Endothelial cell of umbilical vein (primary cell): Measurements from ENCODE around the gene TSPAN17. TPM values are rescaled to one million over a fixed set of nuclear protein-coding genes. Genes with fewer than 3 reads are reported as not detected.

Experiments
- BruUV-seq: library from RNA; stranded (reverse); fragments of 400-500 nt; replicated peaks from 2 replicates; lab custom pipeline; 2021; lab: Mats Ljungman, UMichigan
- CTCF ChIA-PET: fragments of 300-600, 350-600 bp; sonication (Branson Sonifier 250); formaldehyde crosslinking; loops from one replicate; lab custom pipeline; 2021; ENCODE audit warnings: antibody characterized with exemption, inconsistent platforms; lab: Charles Lee
- POLR2A ChIA-PET: fragments of 300-600, 350-600 bp; sonication (Branson Sonifier 250); formaldehyde crosslinking; loops from one replicate; lab custom pipeline; 2021; ENCODE audit warnings: antibody characterized with exemption, inconsistent platforms; lab: Charles Lee
- DNase-seq: peaks from one replicate; pipeline ENCODE4 v3.0.0-alpha.2; 2011; ENCODE audit warnings: low read depth, low spot score
- FAIRE-seq: peaks from 2 replicates; lab custom pipeline; 2011; peaks lifted over from hg19 to GRCh38; lab: Jason Lieb, UNC
- H2AFZ ChIP-seq: 2 replicates; pipeline ENCODE4 v1.6.0; 2012; ENCODE audit warnings: low read depth, low read length, control low read depth, inconsistent platforms
- H3K27ac ChIP-seq: 2 replicates; pipeline ENCODE4 v1.5.1; 2011; ENCODE audit warnings: low read depth, mild to moderate bottlenecking, control low read depth, low read length, moderate library complexity; ENCODE audit not compliant: insufficient read depth
- H3K27me3 ChIP-seq, 2 experiments: 2 replicates each; pipeline versions ENCODE4 v1.6.0 to v1.6.1; 2011; ENCODE audit warnings: low read length in 2 of 2, mixed read lengths in 1 of 2; ENCODE audit not compliant: control insufficient read depth in 2 of 2, insufficient read depth in 2 of 2
- H3K36me3 ChIP-seq, 2 experiments: 2 replicates in 1 of 2; 3 replicates in 1 of 2; pipeline ENCODE4 v1.5.1; 2011; ENCODE audit warnings: low read length in 2 of 2, mild to moderate bottlenecking in 1 of 2, moderate library complexity in 1 of 2; ENCODE audit not compliant: control insufficient read depth in 2 of 2, insufficient read depth in 2 of 2; ENCODE audit errors: extremely low read depth in 1 of 2
- H3K4me1 ChIP-seq: 3 replicates; pipeline ENCODE4 v1.5.1; 2011; ENCODE audit warnings: mild to moderate bottlenecking, low read length; ENCODE audit not compliant: control insufficient read depth, insufficient read depth; ENCODE audit errors: extremely low read depth
- H3K4me2 ChIP-seq: 2 replicates; pipeline ENCODE4 v1.6.1; 2011; ENCODE audit warnings: low read length, control low read depth, mixed read lengths; ENCODE audit not compliant: insufficient read depth
- H3K4me3 ChIP-seq, 3 experiments: fragments of 200-600 bp in 1 of 3; sonication (generic), shearing (Covaris generic) in 1 of 3; replicated peaks in 1 of 3; 2 replicates each; pipeline ENCODE4 v1.5.1; 2011 to 2016; ENCODE audit warnings: control low read depth in 3 of 3, low read length in 3 of 3, mild to moderate bottlenecking in 2 of 3, inconsistent platforms in 1 of 3, low read depth in 1 of 3, moderate library complexity in 1 of 3; ENCODE audit not compliant: insufficient read depth in 1 of 3
- H3K79me2 ChIP-seq: 2 replicates; pipeline ENCODE4 v1.6.0; 2012; ENCODE audit warnings: low read length, inconsistent platforms; ENCODE audit not compliant: control insufficient read depth, insufficient read depth
- H3K9ac ChIP-seq: replicated peaks from 2 replicates; pipeline ENCODE3; 2011; ENCODE audit warnings: low read length, control low read depth; ENCODE audit not compliant: insufficient read depth; ENCODE audit errors: extremely low read depth
- H3K9me1 ChIP-seq: replicated peaks from 3 replicates; pipeline ENCODE4 v1.6.0; 2011; ENCODE audit warnings: mild to moderate bottlenecking, low read length; ENCODE audit not compliant: control insufficient read depth, insufficient read depth; ENCODE audit errors: extremely low read depth
- H3K9me3 ChIP-seq: replicated peaks from 2 replicates; pipeline ENCODE4 v1.5.1; 2012; ENCODE audit warnings: low read length, inconsistent platforms; ENCODE audit not compliant: control insufficient read depth, insufficient read depth
- H4K20me1 ChIP-seq: replicated peaks from 2 replicates; pipeline ENCODE3; 2011; ENCODE audit warnings: mild to moderate bottlenecking, low read length; ENCODE audit not compliant: control insufficient read depth, insufficient read depth; ENCODE audit errors: extremely low read depth
- CTCF ChIP-seq, 2 donors: IDR thresholded peaks; 1 replicate in 1 of 2; 2 replicates in 1 of 2; pipeline ENCODE4 v1.5.1; 2011; ENCODE audit warnings: low read length in 2 of 2, mild to moderate bottlenecking in 2 of 2, moderate library complexity in 2 of 2, control low read depth in 1 of 2, inconsistent platforms in 1 of 2, low read depth in 1 of 2; ENCODE audit not compliant: insufficient read depth in 1 of 2; ENCODE audit errors: extremely low read depth in 1 of 2
- EZH2 ChIP-seq: IDR thresholded peaks from 2 replicates; pipeline ENCODE4 v1.6.1; 2012; ENCODE audit warnings: borderline replicate concordance, low read depth, mild to moderate bottlenecking, moderate library complexity, low read length, inconsistent platforms; ENCODE audit not compliant: severe bottlenecking
- FOS ChIP-seq: IDR thresholded peaks from 2 replicates; pipeline ENCODE4 v1.6.1; 2011; ENCODE audit warnings: mild to moderate bottlenecking, low read length, moderate library complexity, borderline replicate concordance; ENCODE audit not compliant: insufficient read depth
- GATA2 ChIP-seq: IDR thresholded peaks from 2 replicates; pipeline ENCODE4 v1.7.0; 2011; ENCODE audit warnings: low read depth, mild to moderate bottlenecking, moderate library complexity, mixed read lengths, low read length; ENCODE audit not compliant: insufficient read length, insufficient read depth
- JUN ChIP-seq: IDR thresholded peaks from 2 replicates; pipeline ENCODE4 v1.6.1; 2011; ENCODE audit warnings: borderline replicate concordance, low read depth; ENCODE audit not compliant: insufficient read length, insufficient read depth
- MAX ChIP-seq: IDR thresholded peaks from 2 replicates; pipeline ENCODE4 v1.6.1; 2011; ENCODE audit not compliant: insufficient read depth, insufficient read length
- MYC ChIP-seq: IDR thresholded peaks from one replicate; pipeline ENCODE4 v1.6.1; 2011; ENCODE audit warnings: mild to moderate bottlenecking, low read depth, low read length
- POLR2A ChIP-seq: IDR thresholded peaks from 2 replicates; pipeline ENCODE4 v1.6.1; 2012; ENCODE audit warnings: low read depth, mild to moderate bottlenecking, control low read depth, low read length
- POLR2AphosphoS5 ChIP-seq: IDR thresholded peaks from 2 replicates; pipeline ENCODE4 v1.6.1; 2012; ENCODE audit warnings: low read depth, mild to moderate bottlenecking, control low read depth, low read length, moderate library complexity; ENCODE audit not compliant: insufficient read depth
- dilution Hi-C: fragments of 300-500 bp; cut with MboI; formaldehyde crosslinking; loops from one replicate; pipeline ENCODE4 v1.15.0; 2019; ENCODE audit warnings: low sequenced_read_pairs; ENCODE audit not compliant: extremely low pct_ligation_motif_present
- intact Hi-C: fragments of 100-400 bp; cut with micrococcal nuclease; formaldehyde crosslinking; loops from one replicate; pipeline ENCODE4 v1.10.0; 2022
- polyA plus RNA-seq, 4 experiments: library from polyadenylated mRNA; depleted of rRNA in 3 of 4; stranded (reverse) in 3 of 4; unstranded in 1 of 4; fragments of >200 nt; gene quantifications; 2 replicates each; pipeline versions ENCODE4 v1.2.1 to v1.2.3, GENCODE V29; 2011 to 2012; ENCODE audit warnings: missing spikeins in 1 of 4
- total RNA-seq: library from RNA; stranded (reverse); gene quantifications from 2 replicates; pipeline ENCODE4 v1.2.3, GENCODE V29; 2021

TSPAN17 gene
- total and polyA plus RNA-seq, 2 donors (not counting 3 experiments of a cell fraction or from before 2014, with no cell fraction given) = 55.9 to 73.3 TPM

GRCh38 chr5:176704355-176704754, 57.1 kb downstream of the TSPAN17 start:
- ChIA-PET POLR2A (no interaction called here), CTCF (interaction anchor here (0.7 kb wide), 1 partner anchor 11 kb away, joined by 3 read pairs; no protein-coding TSS in a partner anchor)
- no peak overlapping the region for H3K4me3 ChIP-seq
- no TSS peak for BruUV-seq
- H4K20me1 ChIP-seq = no peaks in the 10 kb centered on the region
- intact Hi-C loops = no loop called here
- no peaks in the 10 kb centered on the region for H3K36me3 ChIP-seq
- H3K4me1 ChIP-seq = no peaks in the 10 kb centered on the region
- no peaks in the 10 kb centered on the region for H3K9me3 ChIP-seq
- peaks cover 2% of the 10 kb centered on the region in 2 experiments for H3K27me3 ChIP-seq
- dilution Hi-C loops = no loop called here
- H3K9ac ChIP-seq = no peak overlapping the region
- H3K27ac ChIP-seq = no peak overlapping the region
- H3K79me2 ChIP-seq = no peaks in the 10 kb centered on the region
- H3K4me2 ChIP-seq = no peak overlapping the region
- no peak for DNase-seq
- TF ChIP-seq EZH2 (no peak), JUN (no peak), MAX (no peak), POLR2AphosphoS5 (no peak), FOS (no peak), MYC (no peak), GATA2 (no peak), CTCF (IDR thresholded peaks at IDR 0.05; ENCODE audit: extremely low read depth in 1 of 2, insufficient read depth in 1 of 2, low read depth in 1 of 2, low read length in 2 of 2) (no peak), POLR2A (no peak)
- no peaks in the 10 kb centered on the region for H3K9me1 ChIP-seq
- no peak overlapping the region for H2AFZ ChIP-seq
- no peak for FAIRE-seq
